ENCODE results near the gene C1orf232.

C1orf232 gene

GRCh38 chr1:26168410-26169197 lies at the start of gene C1orf232:
Gene C1orf232, minus strand, starts transcription at chr1:26168963. Its CDS starts 464 bp downstream, at chr1:26168499.
- no peak for TF ChIP-seq CTCF (IDR thresholded peaks at IDR 0.05; ENCODE audit: control insufficient read depth, extremely low read depth, insufficient read depth)
- no peak for DNase-seq (ENCODE audit: low read depth)
- H3K4me3 ChIP-seq (ENCODE audit: low read depth, low read length), result peak within 1 kb of the TSS; percentile 78

DNA sequence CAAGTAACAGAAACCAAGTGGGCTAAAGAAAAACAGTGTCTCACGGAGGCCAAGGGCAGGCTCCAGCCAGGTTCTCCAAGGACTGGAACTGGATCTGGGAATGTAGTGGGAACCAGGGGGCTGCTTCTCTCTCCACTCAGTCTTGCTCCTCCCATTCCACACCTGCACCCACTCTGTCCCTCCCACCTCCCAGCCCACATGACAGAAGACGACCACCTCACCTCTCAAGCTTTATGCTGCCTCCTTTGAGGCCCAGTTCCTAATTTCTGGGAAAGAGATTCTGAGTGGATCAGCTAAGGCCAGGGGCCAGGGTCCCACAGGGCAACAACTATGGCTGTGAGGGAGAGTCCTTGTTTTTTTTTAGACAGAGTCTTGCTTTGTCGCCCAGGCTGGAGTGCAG lies 46.5 kb upstream of the C1orf232 start:
- TF ChIP-seq CTCF (IDR thresholded peaks at IDR 0.05; ENCODE audit: control insufficient read depth, extremely low read depth, insufficient read depth), result no peak
- no peak overlapping the region for H3K4me3 ChIP-seq (ENCODE audit: low read depth, low read length)
- DNase-seq (ENCODE audit: low read depth), result no peak

DNA sequence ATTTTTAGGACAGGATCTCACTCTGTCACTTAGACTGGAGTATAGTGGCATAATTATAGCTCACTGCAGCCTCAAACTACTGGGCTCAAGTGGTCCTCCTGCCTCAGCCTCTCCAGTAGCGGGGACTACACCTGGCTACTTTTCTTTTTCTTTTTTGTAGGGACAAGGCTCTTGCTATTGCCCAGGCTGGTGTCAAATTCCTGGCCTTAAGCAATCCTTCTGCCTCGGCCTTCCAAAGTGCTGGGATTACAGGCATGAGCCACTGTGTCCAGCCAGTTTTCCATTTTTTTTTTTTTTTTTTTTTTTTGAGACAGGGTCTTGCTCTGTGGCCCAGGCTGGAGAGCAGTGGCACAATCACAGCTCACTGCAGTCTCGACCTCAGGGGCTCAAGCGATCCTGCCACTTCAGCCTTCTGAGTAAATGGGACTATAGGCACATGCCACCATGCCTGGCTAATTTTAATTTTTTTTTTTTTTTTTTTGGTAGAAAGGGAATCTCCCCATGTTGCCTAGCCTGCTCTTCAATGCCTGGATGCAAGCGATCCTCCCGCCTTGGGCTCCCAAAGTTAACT lies 44.7 kb upstream of the C1orf232 start:
- no peak for DNase-seq (ENCODE audit: low read depth)
- H3K4me3 ChIP-seq (ENCODE audit: low read depth, low read length), result no peak overlapping the region
- TF ChIP-seq CTCF (IDR thresholded peaks at IDR 0.05; ENCODE audit: control insufficient read depth, extremely low read depth, insufficient read depth), result no peak

- no peak for TF ChIP-seq CTCF (IDR thresholded peaks at IDR 0.05; ENCODE audit: control insufficient read depth, extremely low read depth, insufficient read depth)
These were observed 44.0 kb upstream of the C1orf232 start for GRCh38 chr1:26212726-26213125.

DNA sequence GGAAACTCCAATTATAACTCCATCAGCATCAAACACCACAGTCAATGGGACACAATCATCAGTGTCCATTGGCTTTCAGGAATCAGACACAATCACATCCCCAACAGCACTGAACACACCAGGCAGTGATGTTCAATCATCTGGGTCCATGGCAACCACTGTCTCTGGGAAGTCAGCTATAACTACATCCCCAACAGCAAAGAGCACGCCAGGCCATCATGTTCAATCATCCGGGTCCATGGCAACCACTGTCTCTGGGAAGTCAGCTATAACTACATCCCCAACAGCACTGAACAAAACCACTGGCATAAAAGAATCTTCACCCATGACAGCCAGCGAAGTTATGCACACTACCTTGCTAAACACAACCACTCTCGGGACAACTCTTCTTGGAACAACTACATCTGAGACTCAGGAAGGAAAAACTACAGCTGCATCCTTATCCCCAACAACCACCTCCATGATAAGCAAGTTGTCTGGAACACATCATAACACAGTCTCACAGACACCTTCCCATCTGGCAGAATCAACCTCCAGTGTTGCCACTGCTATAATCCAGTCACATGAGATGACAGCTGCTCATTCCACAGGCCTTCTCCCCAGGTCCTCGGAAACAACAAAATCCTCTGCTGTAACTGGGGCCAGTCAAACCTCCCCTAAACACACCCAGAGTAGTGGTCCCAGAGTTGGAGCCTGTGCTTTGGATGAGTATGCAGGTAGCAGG lies 41.5 kb upstream of the C1orf232 start:
- TF ChIP-seq CTCF (IDR thresholded peaks at IDR 0.05; ENCODE audit: control insufficient read depth, extremely low read depth, insufficient read depth), result no peak
- no peak overlapping the region for H3K4me3 ChIP-seq (ENCODE audit: low read depth, low read length)
- no peak for DNase-seq (ENCODE audit: low read depth)

More at GRCh38 chr1:26212726-26213125, 44.0 kb upstream of the C1orf232 start:
- DNase-seq (ENCODE audit: low read depth), result no peak
- H3K4me3 ChIP-seq (ENCODE audit: low read depth, low read length), result no peak overlapping the region

DNA sequence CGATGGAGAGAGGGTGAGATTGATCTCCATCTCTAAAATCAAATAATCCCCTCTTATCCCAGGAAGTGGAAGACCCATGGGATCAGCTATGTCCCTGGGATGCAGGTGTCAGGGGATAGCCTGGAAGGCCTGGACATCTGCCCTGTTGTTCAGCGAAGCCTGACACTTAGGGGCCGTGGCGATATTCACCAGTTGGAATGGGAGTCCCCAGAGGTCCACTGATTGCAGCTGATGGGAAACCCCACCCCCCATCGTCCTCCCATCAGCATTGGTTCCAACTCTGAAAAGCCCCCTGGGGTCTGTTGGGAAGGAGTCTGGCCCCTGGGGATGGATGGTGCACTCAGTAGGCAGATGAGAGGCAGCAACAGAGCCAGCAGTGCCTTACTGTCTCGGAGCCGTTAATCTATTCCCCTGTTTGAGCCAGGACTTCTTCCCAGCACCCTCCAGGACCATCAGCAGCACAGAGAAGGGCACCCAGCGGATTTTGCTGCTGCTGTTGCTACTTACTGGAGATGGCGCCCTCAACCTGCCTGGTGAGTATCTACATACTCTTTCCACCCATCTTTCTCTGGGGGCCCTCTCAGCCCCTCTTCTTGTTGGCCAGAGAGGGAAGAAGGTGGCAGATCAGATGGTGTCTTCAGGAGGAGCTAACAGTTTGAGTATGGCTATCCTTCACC lies 35.0 kb upstream of the C1orf232 start:
- no peak for DNase-seq (ENCODE audit: low read depth)
- no peak for TF ChIP-seq CTCF (IDR thresholded peaks at IDR 0.05; ENCODE audit: control insufficient read depth, extremely low read depth, insufficient read depth)
- H3K4me3 ChIP-seq (ENCODE audit: low read depth, low read length), result no peak overlapping the region
